ENCODE measurements around the gene ACAD10. TPM values are rescaled to one million over a fixed set of nuclear protein-coding genes. Genes with fewer than 3 reads are reported as not detected.

ACAD10 gene
- total RNA-seq, 1 experiment from 2014 or later, result 30.8 TPM

GRCh38 chr12:111784953-111785352 lies 99.1 kb downstream of the ACAD10 start:
- H3K9me3 ChIP-seq (ENCODE audit: control insufficient read depth, insufficient read depth, low read depth, low read length), result no peaks in the 10 kb centered on the region
- H3K4me1 ChIP-seq (ENCODE audit: control insufficient read depth, insufficient read depth, low read length), result peaks cover 2% of the 10 kb centered on the region; the same call in 1 of the 2 replicates
- no peak for ATAC-seq
- TF ChIP-seq SIN3A (IDR thresholded peaks at IDR 0.05; ENCODE audit: borderline replicate concordance, insufficient read depth, low read depth, low read length) (no peak), REST (IDR thresholded peaks at IDR 0.05; ENCODE audit: insufficient read depth in 1 of 2, low read depth in 2 of 2, low read length in 1 of 2) (no peak), TCF7L2 (IDR thresholded peaks at IDR 0.05; ENCODE audit: low read depth, low read length) (no peak), CTCF (IDR thresholded peaks at IDR 0.05) (no peak), POLR2AphosphoS5 (IDR thresholded peaks at IDR 0.05; ENCODE audit: low read depth, low read length) (no peak)
- ChIA-PET POLR2A (no interaction called here), CTCF (no interaction called here)
- H3K27ac ChIP-seq (ENCODE audit: low read length), result no peak overlapping the region
- DNase-seq (ENCODE audit: low read depth, low spot score), result no peak
- intact Hi-C loops (cut with micrococcal nuclease; ENCODE audit: unreplicated experiment) (no loop called here), in situ Hi-C loops (cut with HindIII; ENCODE audit: low pct_unique_long_range_greater_than_20kb, low sequenced_read_pairs) (no loop called here)
- no TSS peak for BruUV-seq (replicated peaks)
- H3K36me3 ChIP-seq (ENCODE audit: control insufficient read depth, insufficient read depth, low read length), result no peaks in the 10 kb centered on the region
- no peak overlapping the region for H3K4me3 ChIP-seq (ENCODE audit: low read depth in 2 of 2, low read length in 2 of 2)
- no peaks in the 10 kb centered on the region for H3K27me3 ChIP-seq (ENCODE audit: control insufficient read depth, insufficient read depth, low read length)

GRCh38 chr12:111785651-111786050 lies 99.8 kb downstream of the ACAD10 start:
- CTCF ChIA-PET, result no interaction called here
- Histone ChIP-seq H3K27me3 (ENCODE audit: control insufficient read depth, insufficient read depth, low read length) (no peaks in the 10 kb centered on the region), H3K4me1 (ENCODE audit: control insufficient read depth, insufficient read depth, low read length) (peaks cover 2% of the 10 kb centered on the region; the same call in 1 of the 2 replicates), H3K36me3 (ENCODE audit: control insufficient read depth, insufficient read depth, low read length) (no peaks in the 10 kb centered on the region), H3K27ac (ENCODE audit: low read length) (no peak overlapping the region), H3K4me3 (ENCODE audit: low read depth in 2 of 2, low read length in 2 of 2) (no peak overlapping the region), H3K9me3 (ENCODE audit: control insufficient read depth, insufficient read depth, low read depth, low read length) (no peaks in the 10 kb centered on the region)
- DNase-seq (ENCODE audit: low read depth, low spot score), result no peak
- in situ Hi-C loops (cut with HindIII; ENCODE audit: low pct_unique_long_range_greater_than_20kb, low sequenced_read_pairs) (no loop called here), intact Hi-C loops (cut with micrococcal nuclease; ENCODE audit: unreplicated experiment) (no loop called here)
- no TSS peak for BruUV-seq (replicated peaks)
- POLR2A ChIA-PET, result no interaction called here
- ATAC-seq, result no peak
- TF ChIP-seq CTCF (IDR thresholded peaks at IDR 0.05) (no peak), SIN3A (IDR thresholded peaks at IDR 0.05; ENCODE audit: borderline replicate concordance, insufficient read depth, low read depth, low read length) (no peak), REST (IDR thresholded peaks at IDR 0.05; ENCODE audit: insufficient read depth in 1 of 2, low read depth in 2 of 2, low read length in 1 of 2) (no peak), POLR2AphosphoS5 (IDR thresholded peaks at IDR 0.05; ENCODE audit: low read depth, low read length) (no peak), TCF7L2 (IDR thresholded peaks at IDR 0.05; ENCODE audit: low read depth, low read length) (no peak)
